Left ventricle myocardium inferior (tissue), 1 donor: ENCODE measurements around the gene MSI2. TPM values are rescaled to one million over a fixed set of nuclear protein-coding genes. Genes with fewer than 3 reads are reported as not detected.

Experiments used
- DNase-seq: peaks from one replicate; pipeline ENCODE4 v3.0.0-alpha.2; 2020
- H3K27ac ChIP-seq: fragments of 200-600 bp; replicated peaks from 2 replicates; pipeline ENCODE4 v1.8.0; 2021
- H3K27me3 ChIP-seq: fragments of 200-600 bp; 2 replicates; pipeline ENCODE4 v1.8.0; 2021; ENCODE audit warnings: low read depth
- H3K36me3 ChIP-seq: fragments of 200-600 bp; 2 replicates; pipeline ENCODE4 v1.8.0; 2021
- H3K4me1 ChIP-seq: fragments of 200-600 bp; 2 replicates; pipeline ENCODE4 v1.8.0; 2021
- H3K4me3 ChIP-seq: fragments of 200-600 bp; 2 replicates; pipeline ENCODE4 v1.8.0; 2021; ENCODE audit warnings: mild to moderate bottlenecking, moderate library complexity
- H3K9me3 ChIP-seq: fragments of 200-600 bp; replicated peaks from 2 replicates; pipeline ENCODE4 v1.8.0; 2021
- intact Hi-C: fragments of 100-400 bp; cut with micrococcal nuclease; formaldehyde crosslinking; loops from one replicate; pipeline ENCODE4 v1.11.0; 2022
- total RNA-seq: library from RNA; stranded (reverse); fragmentation: NEBNext Ultra II Directional; extraction: Animal tissue kit (Norgen Biotek cat#: 25700); gene quantifications from one replicate; pipeline ENCODE4 v1.2.1, GENCODE V29; 2021
- TF ChIP-seq, protein P1 (sequence below): fragments of 200-600 bp; IDR thresholded peaks from 2 replicates; pipeline ENCODE4 v1.8.0; 2021; ENCODE audit warnings: antibody characterized with exemption, mild to moderate bottlenecking, borderline replicate concordance
- donor health status: DM: no; HTN: yes; CAD: no; lungs with severe emphysema.

The MSI2 gene
- total RNA-seq, 1 donor from 2014 or later: 118 TPM

DNA sequence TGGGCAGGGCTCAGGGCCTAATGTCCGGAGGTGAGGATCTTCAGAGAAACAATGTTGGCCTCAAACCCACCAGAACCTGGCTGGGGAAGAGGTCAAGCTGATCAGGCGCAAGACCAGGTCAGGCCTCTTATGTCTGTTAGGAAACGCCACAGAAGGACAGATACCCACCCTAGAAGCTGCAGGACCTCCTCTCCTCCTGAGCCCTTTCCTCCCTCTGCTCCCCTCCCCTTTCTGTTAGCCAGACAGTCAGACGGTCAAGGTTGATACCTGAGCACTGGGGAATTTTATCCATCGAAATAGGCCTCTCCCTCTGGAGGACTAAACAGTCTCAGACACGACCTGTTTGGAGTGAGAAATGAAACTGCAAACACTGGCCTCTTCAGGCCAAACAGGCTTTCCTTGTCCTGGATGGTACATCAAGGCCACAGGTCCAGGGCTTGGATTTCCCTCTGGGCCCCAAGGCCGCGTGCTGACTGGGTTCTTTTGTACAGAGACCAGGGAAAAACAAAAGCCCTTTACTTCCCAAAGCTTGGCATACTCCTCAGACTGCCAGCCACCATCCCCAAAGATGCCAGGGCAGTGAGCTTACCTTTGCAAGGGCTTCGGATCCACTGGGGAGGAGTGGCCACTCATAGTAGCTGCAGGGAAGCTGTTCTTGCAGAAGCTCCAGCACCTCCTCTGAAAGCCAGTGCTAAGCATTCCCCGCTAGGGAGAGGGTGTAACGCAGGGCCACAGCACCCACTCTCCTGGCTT lies 353.0 kb downstream of the MSI2 start:
- H3K27ac ChIP-seq: no peak overlapping the region
- TF ChIP-seq, protein P1, sequence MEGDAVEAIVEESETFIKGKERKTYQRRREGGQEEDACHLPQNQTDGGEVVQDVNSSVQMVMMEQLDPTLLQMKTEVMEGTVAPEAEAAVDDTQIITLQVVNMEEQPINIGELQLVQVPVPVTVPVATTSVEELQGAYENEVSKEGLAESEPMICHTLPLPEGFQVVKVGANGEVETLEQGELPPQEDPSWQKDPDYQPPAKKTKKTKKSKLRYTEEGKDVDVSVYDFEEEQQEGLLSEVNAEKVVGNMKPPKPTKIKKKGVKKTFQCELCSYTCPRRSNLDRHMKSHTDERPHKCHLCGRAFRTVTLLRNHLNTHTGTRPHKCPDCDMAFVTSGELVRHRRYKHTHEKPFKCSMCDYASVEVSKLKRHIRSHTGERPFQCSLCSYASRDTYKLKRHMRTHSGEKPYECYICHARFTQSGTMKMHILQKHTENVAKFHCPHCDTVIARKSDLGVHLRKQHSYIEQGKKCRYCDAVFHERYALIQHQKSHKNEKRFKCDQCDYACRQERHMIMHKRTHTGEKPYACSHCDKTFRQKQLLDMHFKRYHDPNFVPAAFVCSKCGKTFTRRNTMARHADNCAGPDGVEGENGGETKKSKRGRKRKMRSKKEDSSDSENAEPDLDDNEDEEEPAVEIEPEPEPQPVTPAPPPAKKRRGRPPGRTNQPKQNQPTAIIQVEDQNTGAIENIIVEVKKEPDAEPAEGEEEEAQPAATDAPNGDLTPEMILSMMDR: no peak
- H3K36me3 ChIP-seq: no peaks in the 10 kb centered on the region
- H3K4me1 ChIP-seq: peaks cover 25% of the 10 kb centered on the region
- no peak overlapping the region for H3K4me3 ChIP-seq
- no peaks in the 10 kb centered on the region for H3K9me3 ChIP-seq
- intact Hi-C loops: no loop called here
- H3K27me3 ChIP-seq: no peaks in the 10 kb centered on the region
- DNase-seq: no peak

GRCh38 chr17:57609878-57610270 lies 353.6 kb downstream of the MSI2 start:
- Histone ChIP-seq H3K27me3 (no peaks in the 10 kb centered on the region), H3K9me3 (no peaks in the 10 kb centered on the region), H3K4me1 (peaks cover 21% of the 10 kb centered on the region), H3K36me3 (no peaks in the 10 kb centered on the region), H3K27ac (no peak overlapping the region), H3K4me3 (no peak overlapping the region)
- no peak for DNase-seq
- intact Hi-C loops: no loop called here
- TF ChIP-seq, protein P1: no peak

DNA sequence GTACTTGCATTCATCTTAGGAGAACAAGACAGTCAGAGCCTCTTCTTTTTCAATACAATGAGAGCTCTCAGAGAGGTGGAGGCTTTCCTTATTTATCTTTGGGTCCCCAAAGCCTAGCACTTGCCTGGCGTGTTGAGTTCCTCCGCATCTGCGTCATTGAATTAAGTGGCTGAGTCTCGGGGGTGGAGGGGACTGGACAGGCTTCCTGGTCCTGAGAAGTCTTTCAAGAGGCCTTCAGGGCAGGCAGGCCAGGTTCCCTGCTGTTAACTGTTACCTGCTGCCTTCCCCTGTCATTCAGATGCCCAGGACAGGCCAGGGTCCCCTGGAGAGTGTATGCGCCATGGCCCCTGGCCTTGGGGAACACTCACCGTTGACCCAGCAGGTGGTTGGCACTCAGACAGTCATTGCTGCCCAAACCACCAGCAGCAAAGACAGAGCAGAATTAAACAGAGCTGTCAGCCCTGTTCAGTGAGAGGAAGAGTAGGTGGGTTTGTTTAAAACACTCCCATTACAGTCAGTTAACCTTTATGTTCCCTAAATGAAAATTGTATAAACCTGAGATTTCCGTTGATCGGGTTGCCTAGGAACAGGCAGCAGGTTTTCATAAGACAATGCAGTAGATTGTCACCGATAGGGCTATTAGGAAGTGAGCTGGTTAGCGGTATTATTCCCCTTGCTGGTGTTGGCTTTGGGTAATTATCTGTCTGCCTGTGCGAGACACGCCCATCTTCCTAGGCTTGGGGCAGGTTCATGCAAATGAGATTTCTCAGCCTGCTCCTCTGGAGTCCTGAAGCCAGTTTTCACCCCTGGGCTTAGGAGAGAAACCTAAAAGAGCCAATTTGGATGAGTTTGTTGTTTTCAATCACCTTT lies 356.1 kb downstream of the MSI2 start:
- TF ChIP-seq, protein P1: no peak
- DNase-seq: no peak
- no peak overlapping the region for H3K4me3 ChIP-seq
- intact Hi-C loops: no loop called here
- H3K4me1 ChIP-seq: peaks cover 16% of the 10 kb centered on the region
- H3K27ac ChIP-seq: no peak overlapping the region
- H3K9me3 ChIP-seq: no peaks in the 10 kb centered on the region
- H3K27me3 ChIP-seq: no peaks in the 10 kb centered on the region
- H3K36me3 ChIP-seq: no peaks in the 10 kb centered on the region

- DNase-seq: no peak
- no peak overlapping the region for H3K4me3 ChIP-seq
- no peak overlapping the region for H3K27ac ChIP-seq
- peaks cover 16% of the 10 kb centered on the region for H3K4me1 ChIP-seq
- peaks cover 4% of the 10 kb centered on the region for H3K36me3 ChIP-seq
- H3K9me3 ChIP-seq: no peaks in the 10 kb centered on the region
- TF ChIP-seq, protein P1: no peak
- H3K27me3 ChIP-seq: no peaks in the 10 kb centered on the region
- intact Hi-C loops: no loop called here
Measured at GRCh38 chr17:57614742-57615141, 358.4 kb downstream of the MSI2 start.

DNA sequence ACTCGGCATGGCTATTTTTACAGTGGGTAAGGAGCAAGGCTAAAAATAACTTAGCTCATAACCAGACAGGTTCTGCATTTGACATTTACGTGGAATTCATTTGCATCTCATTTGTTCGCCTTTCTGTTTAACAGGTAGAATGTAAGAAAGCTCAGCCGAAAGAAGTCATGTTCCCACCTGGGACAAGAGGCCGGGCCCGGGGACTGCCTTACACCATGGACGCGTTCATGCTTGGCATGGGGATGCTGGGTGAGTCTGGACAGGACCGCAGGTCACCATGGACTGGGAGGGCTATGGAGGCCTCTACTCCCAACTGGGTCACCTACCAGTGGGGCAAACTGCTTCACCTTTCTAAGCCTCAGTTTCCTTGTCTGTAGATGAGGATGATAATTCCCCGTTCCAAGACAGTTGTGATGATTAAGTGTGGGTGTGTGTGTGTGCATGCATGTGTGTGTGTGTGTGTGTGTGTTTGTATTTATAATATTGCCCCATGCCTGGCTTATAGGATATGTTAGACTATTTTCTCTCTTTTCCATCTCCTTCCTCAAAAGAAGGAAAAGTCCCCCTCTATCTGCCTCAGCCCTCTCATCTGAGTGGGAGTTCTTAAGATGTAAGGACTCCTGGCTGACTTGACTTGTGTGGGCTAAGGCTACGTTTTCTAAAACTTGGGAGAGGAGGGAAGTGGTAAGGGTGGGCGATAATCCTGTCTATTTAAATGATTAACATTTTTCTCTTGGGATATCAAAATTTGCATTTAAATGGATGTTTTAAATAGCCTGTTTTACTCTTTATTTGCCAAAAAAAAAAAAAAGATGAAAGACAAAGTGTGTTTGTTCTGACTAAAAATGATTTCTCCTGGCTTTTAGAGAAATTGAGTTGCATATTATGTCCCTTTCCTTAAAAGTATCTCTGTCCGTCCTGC lies 359.8 kb downstream of the MSI2 start:
- DNase-seq: no peak
- H3K27me3 ChIP-seq: no peaks in the 10 kb centered on the region
- peaks cover 16% of the 10 kb centered on the region for H3K4me1 ChIP-seq
- no peaks in the 10 kb centered on the region for H3K9me3 ChIP-seq
- peaks cover 6% of the 10 kb centered on the region for H3K36me3 ChIP-seq
- intact Hi-C loops: no loop called here
- no peak overlapping the region for H3K27ac ChIP-seq
- H3K4me3 ChIP-seq: no peak overlapping the region
- TF ChIP-seq, protein P1: no peak
